MM.1S (cell line): ENCODE data around the gene ZFP14.

Source experiments
- DNase-seq: peaks from one replicate; pipeline ENCODE4 v3.0.0-alpha.2; 2015
- H2AFZ ChIP-seq: fragments of 300-600 bp; sonication (generic); 2 replicates; pipeline ENCODE4 v1.6.0; 2016; ENCODE audit warnings: antibody characterized with exemption, low read length
- H3F3A ChIP-seq: fragments of 300-600 bp; sonication (generic); 2 replicates; pipeline ENCODE4 v1.6.1; 2016; ENCODE audit warnings: mild to moderate bottlenecking, antibody characterized with exemption, low read length, moderate library complexity, mixed read lengths; ENCODE audit not compliant: insufficient read depth
- H3K27ac ChIP-seq: fragments of 300-600 bp; sonication (generic); 2 replicates; pipeline ENCODE4 v1.5.1; 2016; ENCODE audit warnings: mild to moderate bottlenecking, low read length
- H3K27me3 ChIP-seq: fragments of 300-600 bp; sonication (generic); replicated peaks from 2 replicates; pipeline ENCODE4 v1.6.0; 2016; ENCODE audit warnings: low read length; ENCODE audit not compliant: insufficient read depth
- H3K36me3 ChIP-seq: fragments of 300-600 bp; sonication (generic); replicated peaks from 2 replicates; pipeline ENCODE4 v1.6.1; 2016; ENCODE audit warnings: mild to moderate bottlenecking, low read length, mixed read lengths; ENCODE audit not compliant: insufficient read depth
- H3K4me1 ChIP-seq: fragments of 300-600 bp; sonication (generic); 2 replicates; pipeline ENCODE4 v1.6.1; 2016; ENCODE audit warnings: low read length, mixed read lengths
- H3K4me2 ChIP-seq: fragments of 300-600 bp; sonication (generic); 2 replicates; pipeline ENCODE4 v1.6.0; 2016; ENCODE audit warnings: low read depth, low read length
- H3K4me3 ChIP-seq: fragments of 300-600 bp; sonication (generic); 2 replicates; pipeline ENCODE4 v1.5.1; 2016; ENCODE audit warnings: low read length, mixed read lengths
- H3K79me2 ChIP-seq: fragments of 300-600 bp; sonication (generic); 2 replicates; pipeline ENCODE4 v1.6.1; 2016; ENCODE audit warnings: mixed run types, low read length, mixed read lengths
- H3K9ac ChIP-seq: fragments of 300-600 bp; sonication (generic); 2 replicates; pipeline ENCODE4 v1.6.1; 2016; ENCODE audit warnings: low read length, mixed read lengths
- H3K9me2 ChIP-seq: fragments of 300-600 bp; sonication (generic); replicated peaks from 2 replicates; pipeline ENCODE4 v1.6.1; 2016; ENCODE audit warnings: mild to moderate bottlenecking, low read length, mixed read lengths; ENCODE audit not compliant: insufficient read depth
- H3K9me3 ChIP-seq: fragments of 300-600 bp; sonication (generic); replicated peaks from 2 replicates; pipeline ENCODE4 v1.6.1; 2016; ENCODE audit warnings: mild to moderate bottlenecking, low read length, mixed read lengths; ENCODE audit not compliant: insufficient read depth
- H4K20me1 ChIP-seq: fragments of 300-600 bp; sonication (generic); 2 replicates; pipeline ENCODE4 v1.6.1; 2016; ENCODE audit warnings: mild to moderate bottlenecking, low read length, moderate library complexity, mixed read lengths; ENCODE audit not compliant: insufficient read depth
- EZH2 ChIP-seq: fragments of 300-600 bp; sonication (generic); optimal IDR thresholded peaks from 2 replicates; pipeline ENCODE3; 2017; ENCODE audit warnings: low read depth, mild to moderate bottlenecking, antibody characterized with exemption, low read length, mixed read lengths
- EZH2phosphoT487 ChIP-seq: fragments of 300-600 bp; sonication (generic); IDR thresholded peaks from 2 replicates; pipeline ENCODE4 v1.6.1; 2018; ENCODE audit warnings: antibody characterized with exemption, low read length
- TF ChIP-seq, protein P1 (sequence below): fragments of 300-600 bp; sonication (generic); IDR thresholded peaks from 2 replicates; pipeline ENCODE4 v1.5.1; 2016; ENCODE audit warnings: antibody characterized with exemption, low read length, mixed read lengths

ZFP14 gene

DNA sequence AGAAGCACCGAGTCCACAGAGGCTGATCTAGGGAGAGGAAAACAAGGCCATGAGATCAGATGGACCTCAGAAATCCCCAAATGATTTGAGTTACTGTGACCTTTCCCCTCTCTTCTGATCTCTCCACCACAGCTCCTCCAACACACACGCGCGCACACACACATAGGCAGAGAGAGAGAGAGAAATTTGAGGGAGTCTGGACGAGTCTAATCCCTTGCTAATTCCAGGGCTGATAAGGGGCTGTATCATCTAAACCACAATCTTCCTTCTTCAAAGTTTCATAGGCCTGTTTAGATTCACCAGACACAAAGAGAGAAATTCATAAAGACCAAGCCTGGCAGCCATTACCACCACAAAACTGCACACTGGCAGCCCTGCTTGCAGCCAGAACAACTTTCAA, 30.8 kb upstream of the ZFP14 start:
- no peak overlapping the region for H3K4me2 ChIP-seq
- no peaks in the 10 kb centered on the region for H3F3A ChIP-seq
- no peaks in the 10 kb centered on the region for H4K20me1 ChIP-seq
- TF ChIP-seq, protein P1, sequence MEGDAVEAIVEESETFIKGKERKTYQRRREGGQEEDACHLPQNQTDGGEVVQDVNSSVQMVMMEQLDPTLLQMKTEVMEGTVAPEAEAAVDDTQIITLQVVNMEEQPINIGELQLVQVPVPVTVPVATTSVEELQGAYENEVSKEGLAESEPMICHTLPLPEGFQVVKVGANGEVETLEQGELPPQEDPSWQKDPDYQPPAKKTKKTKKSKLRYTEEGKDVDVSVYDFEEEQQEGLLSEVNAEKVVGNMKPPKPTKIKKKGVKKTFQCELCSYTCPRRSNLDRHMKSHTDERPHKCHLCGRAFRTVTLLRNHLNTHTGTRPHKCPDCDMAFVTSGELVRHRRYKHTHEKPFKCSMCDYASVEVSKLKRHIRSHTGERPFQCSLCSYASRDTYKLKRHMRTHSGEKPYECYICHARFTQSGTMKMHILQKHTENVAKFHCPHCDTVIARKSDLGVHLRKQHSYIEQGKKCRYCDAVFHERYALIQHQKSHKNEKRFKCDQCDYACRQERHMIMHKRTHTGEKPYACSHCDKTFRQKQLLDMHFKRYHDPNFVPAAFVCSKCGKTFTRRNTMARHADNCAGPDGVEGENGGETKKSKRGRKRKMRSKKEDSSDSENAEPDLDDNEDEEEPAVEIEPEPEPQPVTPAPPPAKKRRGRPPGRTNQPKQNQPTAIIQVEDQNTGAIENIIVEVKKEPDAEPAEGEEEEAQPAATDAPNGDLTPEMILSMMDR = no peak
- TF ChIP-seq EZH2phosphoT487 (no peak), EZH2 (no peak)
- no peaks in the 10 kb centered on the region for H3K27me3 ChIP-seq
- no peak overlapping the region for H3K27ac ChIP-seq
- no peak overlapping the region for H3K9ac ChIP-seq
- H3K36me3 ChIP-seq = no peaks in the 10 kb centered on the region
- no peaks in the 10 kb centered on the region for H3K4me1 ChIP-seq
- no peaks in the 10 kb centered on the region for H3K79me2 ChIP-seq
- no peak for DNase-seq
- no peak overlapping the region for H3K4me3 ChIP-seq
- no peak overlapping the region for H2AFZ ChIP-seq
- H3K9me2 ChIP-seq = no peaks in the 10 kb centered on the region
- H3K9me3 ChIP-seq = 0 out of 2 replicates have a peak, but pooled peaks cover 3% of the 10 kb centered on the region

DNA sequence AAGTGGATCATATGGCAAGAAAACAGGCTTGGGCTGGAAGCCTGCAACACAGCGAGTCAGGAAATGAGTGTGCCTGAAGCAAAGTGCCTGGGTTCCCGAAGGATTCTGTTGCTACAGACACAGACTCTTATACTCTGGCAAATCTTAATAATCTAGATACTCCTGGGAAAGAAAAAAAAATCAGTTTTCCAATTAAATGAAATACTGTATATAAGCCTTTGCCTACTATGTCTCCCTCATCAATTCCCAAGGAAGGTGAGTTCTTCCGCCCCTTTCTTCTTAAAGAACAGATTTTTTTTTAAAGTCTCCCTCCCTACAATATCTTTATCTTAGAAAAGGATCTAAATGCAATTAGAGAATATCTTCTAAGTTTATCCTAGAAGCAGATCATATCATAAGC, 29.1 kb upstream of the ZFP14 start:
- H3K36me3 ChIP-seq = no peaks in the 10 kb centered on the region

DNA sequence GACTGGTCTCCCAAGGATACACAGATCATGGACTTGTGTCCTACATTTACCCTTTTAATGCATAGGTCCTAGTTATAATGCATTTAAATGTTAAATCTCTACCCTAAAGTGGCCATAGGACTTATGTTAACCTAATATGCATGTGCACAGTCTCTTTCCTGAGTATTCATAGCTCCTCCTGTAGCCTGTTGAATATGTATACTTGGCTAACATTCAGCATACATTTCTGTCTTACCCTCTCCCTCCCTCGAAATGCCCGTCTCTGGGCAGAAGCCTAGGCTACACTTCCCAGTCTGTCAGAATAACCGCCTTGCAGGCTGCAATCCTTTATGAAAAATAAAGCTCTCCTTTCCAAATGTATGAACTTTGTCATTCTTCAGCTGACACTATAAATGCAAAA, 25.5 kb upstream of the ZFP14 start:
- TF ChIP-seq EZH2phosphoT487 = no peak
- TF ChIP-seq, protein P1 = no peak
- TF ChIP-seq EZH2 = no peak

More for the DNA sequence above, 29.1 kb upstream of the ZFP14 start:
- Histone ChIP-seq H3K79me2 (no peaks in the 10 kb centered on the region), H3K9me2 (no peaks in the 10 kb centered on the region), H3K27me3 (no peaks in the 10 kb centered on the region), H2AFZ (no peak overlapping the region), H3K4me2 (no peak overlapping the region), H3K4me1 (no peaks in the 10 kb centered on the region), H3K4me3 (no peak overlapping the region), H3F3A (no peaks in the 10 kb centered on the region), H3K9ac (no peak overlapping the region), H3K27ac (no peak overlapping the region), H3K9me3 (0 out of 2 replicates have a peak, but pooled peaks cover 3% of the 10 kb centered on the region), H4K20me1 (no peaks in the 10 kb centered on the region)
- no peak for DNase-seq
- no peak for TF ChIP-seq EZH2
- TF ChIP-seq, protein P1 = no peak
- no peak for TF ChIP-seq EZH2phosphoT487

More for the DNA sequence above, 25.5 kb upstream of the ZFP14 start:
- no peaks in the 10 kb centered on the region for H3K27me3 ChIP-seq
- DNase-seq = no peak
- H3K36me3 ChIP-seq = no peaks in the 10 kb centered on the region
- H3K27ac ChIP-seq = no peak overlapping the region
- no peak overlapping the region for H3K4me3 ChIP-seq
- no peaks in the 10 kb centered on the region for H3K4me1 ChIP-seq
- H3K9ac ChIP-seq = no peak overlapping the region
- H3F3A ChIP-seq = no peaks in the 10 kb centered on the region
- H2AFZ ChIP-seq = no peak overlapping the region
- 0 out of 2 replicates have a peak, but pooled peaks cover 3% of the 10 kb centered on the region for H3K9me3 ChIP-seq
- no peaks in the 10 kb centered on the region for H3K79me2 ChIP-seq
- no peaks in the 10 kb centered on the region for H4K20me1 ChIP-seq
- no peak overlapping the region for H3K4me2 ChIP-seq
- H3K9me2 ChIP-seq = no peaks in the 10 kb centered on the region
